AG04449 (cell line): ENCODE results near the gene PEBP1.

Experiments
- CTCF ChIA-PET: fragments of 350-600 bp; formaldehyde crosslinking; extraction: SDS; loops from one replicate; lab custom pipeline; 2021; ENCODE audit warnings: antibody characterized with exemption; lab: Yijun Ruan, JAX
- POLR2A ChIA-PET: fragments of 400-600, 350-600 bp; formaldehyde crosslinking; extraction: SDS; loops from one replicate; lab custom pipeline; 2020; ENCODE audit warnings: antibody characterized with exemption, inconsistent platforms; lab: Yijun Ruan, JAX
- DNase-seq: peaks from one replicate; pipeline ENCODE4 v3.0.0-alpha.2; 2010; ENCODE audit warnings: low read depth, low spot score
- H3K4me3 ChIP-seq: 2 replicates; pipeline ENCODE4 v1.5.1; 2011; ENCODE audit warnings: low read depth, mild to moderate bottlenecking, control low read depth, low read length
- CTCF ChIP-seq: IDR thresholded peaks from one replicate; pipeline ENCODE4 v1.5.1; 2011; ENCODE audit warnings: mild to moderate bottlenecking, moderate library complexity, low read length, control low read depth, inconsistent platforms; ENCODE audit not compliant: insufficient read depth; ENCODE audit errors: missing control alignments

Gene PEBP1

GRCh38 chr12:118190266-118190665 lies 54.3 kb downstream of the PEBP1 start:
- no peak for TF ChIP-seq CTCF
- ChIA-PET POLR2A (interaction anchor here (1.4 kb wide), 1 partner anchor 186 kb away, joined by 4 read pairs; the partner anchor contains the start of gene SUDS3), CTCF (interaction anchor here (2.6 to 5.2 kb wide), 2 partner anchors 8 to 185 kb away, joined by 24 to 74 read pairs; partner anchors contain the start of gene SUDS3)
- DNase-seq = no peak
- H3K4me3 ChIP-seq = peak overlapping the region; percentile 64

GRCh38 chr12:118193477-118193876 lies 57.6 kb downstream of the PEBP1 start:
- DNase-seq = no peak
- no peak for TF ChIP-seq CTCF
- no peak overlapping the region for H3K4me3 ChIP-seq
- POLR2A ChIA-PET = no interaction called here
- CTCF ChIA-PET = interaction anchor here (1.6 to 5.2 kb wide), 2 partner anchors 28 to 182 kb away, joined by 3 to 74 read pairs; partner anchors contain the start of gene SUDS3

GRCh38 chr12:118193958-118194357 lies 58.0 kb downstream of the PEBP1 start:
- CTCF ChIA-PET = interaction anchor here (1.2 to 5.2 kb wide), 4 partner anchors 12 to 184 kb away, joined by 4 to 74 read pairs (median 6); partner anchors contain the start of gene SUDS3
- TF ChIP-seq CTCF = no peak
- no peak overlapping the region for H3K4me3 ChIP-seq
- DNase-seq = no peak
- POLR2A ChIA-PET = no interaction called here
